SK-N-SH treated with all-trans-retinoic acid at 6 μM for 48 hours (cell line): Measurements from ENCODE around the gene HECTD4.

ENCODE experiments used
- ARNTL ChIP-seq: fragments of 450-650 bp; formaldehyde crosslinking; IDR thresholded peaks from 2 replicates; pipeline ENCODE4 v1.5.0; 2020; ENCODE audit warnings: low read depth, mild to moderate bottlenecking, moderate library complexity, borderline replicate concordance
- CREB5 ChIP-seq: fragments of 250-450 bp; sonication (Bioruptor Pico); IDR thresholded peaks from 2 replicates; pipeline ENCODE4 v1.5.1; 2020; ENCODE audit warnings: low read depth, mild to moderate bottlenecking, moderate library complexity
- CSDC2 ChIP-seq: fragments of 250-450 bp; sonication (Bioruptor Pico); IDR thresholded peaks from 2 replicates; pipeline ENCODE4 v1.5.0; 2020; ENCODE audit warnings: mild to moderate bottlenecking, moderate library complexity
- CSRNP3 ChIP-seq: fragments of 250-450 bp; sonication (Bioruptor Pico); IDR thresholded peaks from 2 replicates; pipeline ENCODE4 v1.5.1; 2021; ENCODE audit warnings: mild to moderate bottlenecking, moderate library complexity
- ESRRG ChIP-seq: fragments of 250-450 bp; sonication (Bioruptor Pico); IDR thresholded peaks from 2 replicates; pipeline ENCODE4 v1.6.1; 2021; ENCODE audit warnings: mild to moderate bottlenecking
- ISL1 ChIP-seq: fragments of 250-450 bp; sonication (Bioruptor Pico); IDR thresholded peaks from 2 replicates; pipeline ENCODE4 v2.1.2; 2022; ENCODE audit warnings: mild to moderate bottlenecking, moderate library complexity
- OSR1 ChIP-seq: fragments of 250-450 bp; sonication (Bioruptor Pico); IDR thresholded peaks from 2 replicates; pipeline ENCODE4 v1.8.0; 2022; ENCODE audit warnings: moderate library complexity, mild to moderate bottlenecking, inconsistent platforms
- RARB ChIP-seq: fragments of 250-450 bp; sonication (Bioruptor Pico); IDR thresholded peaks from 2 replicates; pipeline ENCODE4 v1.8.0; 2021; ENCODE audit warnings: mild to moderate bottlenecking, moderate library complexity
- SNAI2 ChIP-seq: fragments of 250-450 bp; sonication (Bioruptor Pico); IDR thresholded peaks from 2 replicates; pipeline ENCODE4 v1.5.0; 2020; ENCODE audit warnings: mild to moderate bottlenecking, moderate library complexity
- TOX ChIP-seq: fragments of 250-450 bp; sonication (Bioruptor Pico); IDR thresholded peaks from 2 replicates; pipeline ENCODE4 v1.8.0; 2021; ENCODE audit warnings: mild to moderate bottlenecking, moderate library complexity, borderline replicate concordance
- ZFP3 ChIP-seq: fragments of 250-450 bp; sonication (Bioruptor Pico); IDR thresholded peaks from 2 replicates; pipeline ENCODE4 v1.5.0; 2020; ENCODE audit warnings: mild to moderate bottlenecking, moderate library complexity
- ZFP30 ChIP-seq: fragments of 450-650 bp; formaldehyde crosslinking; IDR thresholded peaks from 2 replicates; pipeline ENCODE4 v1.5.0; 2022; ENCODE audit warnings: mild to moderate bottlenecking, moderate library complexity
- TF ChIP-seq, protein P1 (sequence below): fragments of 250-450 bp; sonication (Bioruptor Pico); IDR thresholded peaks from 2 replicates; pipeline ENCODE4 v1.8.0; 2020; ENCODE audit warnings: mild to moderate bottlenecking, moderate library complexity, borderline replicate concordance
- TF ChIP-seq, protein P2 (sequence below): fragments of 250-450 bp; sonication (Bioruptor Pico); IDR thresholded peaks from 2 replicates; pipeline ENCODE4 v1.5.0; 2020; ENCODE audit warnings: mild to moderate bottlenecking, moderate library complexity

GRCh38 chr12:112126000-112126438 lies 256.2 kb downstream of the HECTD4 start:
- no peak for TF ChIP-seq ARNTL
- TF ChIP-seq ZFP3 (CRISPR knock-in tag): no peak
- TF ChIP-seq SNAI2 (CRISPR knock-in tag): no peak
- no peak for TF ChIP-seq ZFP30 (CRISPR knock-in tag)
- TF ChIP-seq TOX (CRISPR knock-in tag): no peak
- TF ChIP-seq, protein P1, sequence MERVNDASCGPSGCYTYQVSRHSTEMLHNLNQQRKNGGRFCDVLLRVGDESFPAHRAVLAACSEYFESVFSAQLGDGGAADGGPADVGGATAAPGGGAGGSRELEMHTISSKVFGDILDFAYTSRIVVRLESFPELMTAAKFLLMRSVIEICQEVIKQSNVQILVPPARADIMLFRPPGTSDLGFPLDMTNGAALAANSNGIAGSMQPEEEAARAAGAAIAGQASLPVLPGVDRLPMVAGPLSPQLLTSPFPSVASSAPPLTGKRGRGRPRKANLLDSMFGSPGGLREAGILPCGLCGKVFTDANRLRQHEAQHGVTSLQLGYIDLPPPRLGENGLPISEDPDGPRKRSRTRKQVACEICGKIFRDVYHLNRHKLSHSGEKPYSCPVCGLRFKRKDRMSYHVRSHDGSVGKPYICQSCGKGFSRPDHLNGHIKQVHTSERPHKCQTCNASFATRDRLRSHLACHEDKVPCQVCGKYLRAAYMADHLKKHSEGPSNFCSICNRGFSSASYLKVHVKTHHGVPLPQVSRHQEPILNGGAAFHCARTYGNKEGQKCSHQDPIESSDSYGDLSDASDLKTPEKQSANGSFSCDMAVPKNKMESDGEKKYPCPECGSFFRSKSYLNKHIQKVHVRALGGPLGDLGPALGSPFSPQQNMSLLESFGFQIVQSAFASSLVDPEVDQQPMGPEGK (CRISPR knock-in tag): no peak
- no peak for TF ChIP-seq ESRRG (CRISPR knock-in tag)
- TF ChIP-seq, protein P2, sequence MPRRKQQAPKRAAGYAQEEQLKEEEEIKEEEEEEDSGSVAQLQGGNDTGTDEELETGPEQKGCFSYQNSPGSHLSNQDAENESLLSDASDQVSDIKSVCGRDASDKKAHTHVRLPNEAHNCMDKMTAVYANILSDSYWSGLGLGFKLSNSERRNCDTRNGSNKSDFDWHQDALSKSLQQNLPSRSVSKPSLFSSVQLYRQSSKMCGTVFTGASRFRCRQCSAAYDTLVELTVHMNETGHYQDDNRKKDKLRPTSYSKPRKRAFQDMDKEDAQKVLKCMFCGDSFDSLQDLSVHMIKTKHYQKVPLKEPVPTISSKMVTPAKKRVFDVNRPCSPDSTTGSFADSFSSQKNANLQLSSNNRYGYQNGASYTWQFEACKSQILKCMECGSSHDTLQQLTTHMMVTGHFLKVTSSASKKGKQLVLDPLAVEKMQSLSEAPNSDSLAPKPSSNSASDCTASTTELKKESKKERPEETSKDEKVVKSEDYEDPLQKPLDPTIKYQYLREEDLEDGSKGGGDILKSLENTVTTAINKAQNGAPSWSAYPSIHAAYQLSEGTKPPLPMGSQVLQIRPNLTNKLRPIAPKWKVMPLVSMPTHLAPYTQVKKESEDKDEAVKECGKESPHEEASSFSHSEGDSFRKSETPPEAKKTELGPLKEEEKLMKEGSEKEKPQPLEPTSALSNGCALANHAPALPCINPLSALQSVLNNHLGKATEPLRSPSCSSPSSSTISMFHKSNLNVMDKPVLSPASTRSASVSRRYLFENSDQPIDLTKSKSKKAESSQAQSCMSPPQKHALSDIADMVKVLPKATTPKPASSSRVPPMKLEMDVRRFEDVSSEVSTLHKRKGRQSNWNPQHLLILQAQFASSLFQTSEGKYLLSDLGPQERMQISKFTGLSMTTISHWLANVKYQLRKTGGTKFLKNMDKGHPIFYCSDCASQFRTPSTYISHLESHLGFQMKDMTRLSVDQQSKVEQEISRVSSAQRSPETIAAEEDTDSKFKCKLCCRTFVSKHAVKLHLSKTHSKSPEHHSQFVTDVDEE (CRISPR knock-in tag): no peak
- no peak for TF ChIP-seq RARB (CRISPR knock-in tag)
- TF ChIP-seq CSDC2 (CRISPR knock-in tag): no peak
- no peak for TF ChIP-seq CSRNP3 (CRISPR knock-in tag)
- TF ChIP-seq OSR1 (CRISPR knock-in tag): no peak
- no peak for TF ChIP-seq CREB5 (CRISPR knock-in tag)
- TF ChIP-seq ISL1 (CRISPR knock-in tag): no peak
